ENCODE measurements around the gene MST1.

MST1 gene

DNA sequence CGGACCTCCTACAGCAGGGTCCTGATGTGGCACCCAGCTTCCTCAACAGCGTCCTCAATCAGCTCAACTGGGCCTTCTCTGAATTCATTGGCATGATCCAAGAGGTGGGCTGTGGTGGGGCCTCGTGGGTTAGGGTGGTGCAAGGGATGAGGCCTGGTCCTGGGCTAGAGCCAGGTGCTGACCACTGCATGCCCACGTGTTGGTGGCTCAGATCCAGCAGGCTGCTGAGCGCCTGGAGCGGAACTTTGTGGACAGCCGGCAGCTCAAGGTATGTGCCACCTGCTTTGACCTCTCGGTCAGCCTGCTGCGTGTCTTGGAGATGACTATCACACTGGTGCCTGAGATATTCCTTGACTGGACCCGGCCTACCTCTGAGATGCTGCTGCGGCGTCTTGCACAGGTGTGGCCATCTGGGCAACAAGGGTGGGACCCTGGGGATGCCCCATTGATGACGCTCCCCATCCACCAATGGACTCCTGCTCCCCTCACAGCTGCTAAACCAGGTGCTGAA lies 26.4 kb upstream of the MST1 start:
- DNase-seq (ENCODE audit: extremely low spot score) = no peak
- CTCF ChIA-PET = interaction anchor here (0.8 to 6.4 kb wide), 2 partner anchors 9 to 13 kb away, joined by 3 to 37 read pairs; no protein-coding TSS in a partner anchor
- POLR2A ChIA-PET = interaction anchor here (0.6 kb wide), 1 partner anchor 23 kb away, joined by 3 read pairs; no protein-coding TSS in a partner anchor
- TF ChIP-seq, protein P1, sequence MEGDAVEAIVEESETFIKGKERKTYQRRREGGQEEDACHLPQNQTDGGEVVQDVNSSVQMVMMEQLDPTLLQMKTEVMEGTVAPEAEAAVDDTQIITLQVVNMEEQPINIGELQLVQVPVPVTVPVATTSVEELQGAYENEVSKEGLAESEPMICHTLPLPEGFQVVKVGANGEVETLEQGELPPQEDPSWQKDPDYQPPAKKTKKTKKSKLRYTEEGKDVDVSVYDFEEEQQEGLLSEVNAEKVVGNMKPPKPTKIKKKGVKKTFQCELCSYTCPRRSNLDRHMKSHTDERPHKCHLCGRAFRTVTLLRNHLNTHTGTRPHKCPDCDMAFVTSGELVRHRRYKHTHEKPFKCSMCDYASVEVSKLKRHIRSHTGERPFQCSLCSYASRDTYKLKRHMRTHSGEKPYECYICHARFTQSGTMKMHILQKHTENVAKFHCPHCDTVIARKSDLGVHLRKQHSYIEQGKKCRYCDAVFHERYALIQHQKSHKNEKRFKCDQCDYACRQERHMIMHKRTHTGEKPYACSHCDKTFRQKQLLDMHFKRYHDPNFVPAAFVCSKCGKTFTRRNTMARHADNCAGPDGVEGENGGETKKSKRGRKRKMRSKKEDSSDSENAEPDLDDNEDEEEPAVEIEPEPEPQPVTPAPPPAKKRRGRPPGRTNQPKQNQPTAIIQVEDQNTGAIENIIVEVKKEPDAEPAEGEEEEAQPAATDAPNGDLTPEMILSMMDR (IDR thresholded peaks at IDR 0.05; ENCODE audit: control extremely low read depth, extremely low read depth, low read depth, missing control alignments) = no peak

DNA sequence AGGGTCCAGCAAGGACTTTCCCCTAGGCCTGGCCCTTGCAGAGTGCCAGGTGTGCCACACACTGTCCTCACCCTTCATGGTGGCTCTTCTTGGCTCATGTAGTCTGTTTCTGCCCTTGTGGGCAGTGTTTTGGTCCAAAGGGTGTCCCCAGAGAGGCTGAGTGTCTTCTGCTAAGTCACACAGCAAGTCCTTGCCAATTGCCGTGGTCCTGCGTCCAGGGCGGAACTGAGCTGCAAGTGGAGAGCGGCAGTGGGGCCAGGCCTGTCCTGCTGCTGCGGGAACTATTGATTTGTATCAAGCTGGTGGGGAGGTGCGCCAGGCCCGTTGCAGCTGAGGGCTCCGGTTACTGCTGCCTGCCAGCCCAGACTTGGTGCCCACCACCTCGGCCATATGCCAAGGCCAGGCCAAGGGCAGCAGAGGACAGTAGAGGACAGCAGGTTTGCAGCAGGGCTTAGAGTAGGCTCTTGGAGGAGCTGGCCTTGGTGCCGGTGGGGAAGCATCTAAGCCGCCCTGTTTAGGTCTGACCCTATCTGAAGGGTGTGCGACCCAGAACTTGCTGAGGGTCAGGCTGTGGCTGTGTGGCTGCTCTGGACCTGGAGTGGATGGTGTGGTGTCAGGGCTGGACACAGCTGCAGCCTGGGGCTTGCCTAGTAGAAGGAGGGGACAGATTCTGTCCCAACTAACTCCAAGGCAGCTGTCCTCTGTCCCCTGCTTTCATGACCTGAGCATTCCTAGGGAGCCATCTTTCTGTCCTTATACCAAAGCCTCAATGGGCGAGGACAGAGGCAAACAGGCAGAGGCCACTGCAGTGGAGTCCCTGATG lies 25.7 kb upstream of the MST1 start:
- CTCF ChIA-PET = interaction anchor here (0.8 kb wide), 1 partner anchor 10 kb away, joined by 3 read pairs; no protein-coding TSS in a partner anchor
- TF ChIP-seq, protein P1 (IDR thresholded peaks at IDR 0.05; ENCODE audit: control extremely low read depth, extremely low read depth, low read depth, missing control alignments) = no peak
- DNase-seq (ENCODE audit: extremely low spot score) = no peak
- POLR2A ChIA-PET = interaction anchor here (0.6 kb wide), 2 partner anchors 22 to 357 kb away, joined by 3 to 6 read pairs; no protein-coding TSS in a partner anchor

DNA sequence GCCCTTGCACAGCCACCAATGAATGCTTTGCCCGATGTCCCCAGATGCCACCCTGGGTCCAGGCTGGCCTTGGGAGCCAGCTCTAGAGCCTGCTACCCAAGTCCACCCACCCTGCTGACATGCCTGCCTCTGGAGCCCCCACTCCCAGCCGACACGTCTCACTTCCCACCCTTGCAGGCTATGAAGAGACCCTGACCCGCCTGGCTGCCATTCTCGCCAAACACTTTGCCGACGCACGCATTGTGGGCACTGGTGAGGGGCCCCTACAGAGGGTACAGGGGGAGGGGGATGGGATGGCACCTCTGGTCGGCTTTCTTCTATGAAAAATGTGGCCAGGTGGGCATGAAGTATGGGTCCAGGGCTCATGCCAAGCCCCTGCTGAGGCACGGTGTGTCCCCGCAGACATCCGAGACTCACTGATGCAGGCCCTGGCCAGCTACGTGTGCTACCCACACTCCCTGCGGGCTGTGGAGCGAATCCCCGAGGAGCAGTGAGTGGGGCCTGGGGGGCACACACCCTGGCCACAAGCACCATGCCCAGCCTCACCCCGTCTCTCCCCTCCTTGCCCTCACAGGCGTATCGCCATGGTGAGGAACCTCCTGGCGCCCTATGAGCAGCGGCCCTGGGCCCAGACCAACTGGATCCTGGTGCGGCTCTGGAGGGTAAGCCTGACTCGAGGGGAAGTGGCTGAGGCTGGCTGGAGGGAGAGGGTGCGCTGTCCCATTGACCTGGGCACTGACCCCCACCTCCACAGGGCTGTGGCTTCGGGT lies 24.2 kb upstream of the MST1 start:
- DNase-seq (ENCODE audit: extremely low spot score) = no peak
- TF ChIP-seq, protein P1 (IDR thresholded peaks at IDR 0.05; ENCODE audit: control extremely low read depth, extremely low read depth, low read depth, missing control alignments) = no peak
- CTCF ChIA-PET = interaction anchor here (1.0 to 1.4 kb wide), 3 partner anchors 10 to 126 kb away, joined by 3 to 4 read pairs (median 4); no protein-coding TSS in a partner anchor
- POLR2A ChIA-PET = interaction anchor here (0.9 kb wide), 1 partner anchor 10 kb away, joined by 3 read pairs; no protein-coding TSS in a partner anchor

DNA sequence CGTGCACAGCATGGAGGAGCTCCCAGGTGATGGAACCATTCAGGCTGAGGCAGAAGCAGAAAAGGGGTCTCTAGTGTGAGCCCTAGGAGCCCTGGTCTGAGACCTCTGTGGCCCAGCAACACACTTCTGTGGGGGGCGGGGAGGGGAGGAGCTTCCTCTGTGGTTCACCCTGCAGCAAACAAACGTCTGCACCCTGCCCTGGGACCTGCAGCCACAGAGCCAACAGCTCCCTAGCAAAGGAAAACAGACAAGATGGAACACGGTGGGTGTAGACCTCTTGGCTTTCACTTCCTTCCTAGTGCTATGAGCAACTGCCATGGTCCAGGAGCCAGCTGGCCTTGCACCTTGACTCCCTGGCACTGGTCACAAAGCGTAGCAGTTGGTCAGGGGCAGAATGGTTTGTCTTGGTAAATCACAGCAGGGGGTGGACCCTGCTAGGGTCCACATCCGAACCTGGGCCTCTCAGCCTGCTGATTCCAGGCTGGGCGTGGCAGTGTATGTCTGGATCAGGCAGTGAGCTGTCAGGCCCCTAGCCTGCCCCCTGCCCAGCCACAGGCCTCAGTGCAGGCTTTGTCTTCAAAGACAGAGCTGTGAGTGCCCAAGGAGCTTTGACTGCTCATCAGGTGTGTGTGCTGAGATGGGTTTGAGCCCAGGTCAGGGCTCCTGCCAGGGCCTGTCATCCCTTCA lies 23.5 kb upstream of the MST1 start:
- POLR2A ChIA-PET = interaction anchor here (0.9 kb wide), 1 partner anchor 10 kb away, joined by 3 read pairs; no protein-coding TSS in a partner anchor
- TF ChIP-seq, protein P1 (IDR thresholded peaks at IDR 0.05; ENCODE audit: control extremely low read depth, extremely low read depth, low read depth, missing control alignments) = no peak
- CTCF ChIA-PET = interaction anchor here (1.0 to 1.4 kb wide), 3 partner anchors 9 to 127 kb away, joined by 3 to 4 read pairs (median 4); no protein-coding TSS in a partner anchor
- no peak for DNase-seq (ENCODE audit: extremely low spot score)

DNA sequence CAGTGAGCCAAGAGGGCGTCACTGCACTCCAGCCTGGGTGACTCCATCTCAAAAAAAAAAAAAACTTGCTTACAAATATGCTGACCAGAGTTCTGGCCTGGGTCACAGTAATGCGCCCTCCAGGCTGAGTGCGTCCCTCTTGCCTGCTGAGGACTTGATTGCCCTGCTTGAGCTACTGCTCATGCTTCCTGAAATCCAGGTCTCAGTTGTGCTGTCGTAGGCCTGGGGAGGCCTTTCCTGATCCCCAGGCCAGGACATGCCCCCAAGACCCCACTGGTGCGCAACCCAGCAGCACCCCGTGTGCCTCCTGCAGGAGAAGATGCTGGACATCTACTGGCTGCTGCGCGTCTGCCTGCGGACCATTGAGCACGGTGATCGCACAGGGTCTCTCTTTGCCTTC lies 22.9 kb upstream of the MST1 start:
- TF ChIP-seq, protein P1 (IDR thresholded peaks at IDR 0.05; ENCODE audit: control extremely low read depth, extremely low read depth, low read depth, missing control alignments) = no peak
- DNase-seq (ENCODE audit: extremely low spot score) = no peak
- ChIA-PET POLR2A (no interaction called here), CTCF (interaction anchor here (1.4 kb wide), 2 partner anchors 127 kb away, joined by 4 to 7 read pairs; no protein-coding TSS in a partner anchor)
